ENCODE data around the gene SP140.

SP140 gene

GRCh38 chr2:230230087-230230486 is 4.6 kb downstream of the SP140 start:
- H3K4me1 ChIP-seq (ENCODE audit: control insufficient read depth, insufficient read depth, low read length), result peaks cover 4% of the 10 kb centered on the region
- no peak overlapping the region for H3K9ac ChIP-seq (ENCODE audit: low read depth, low read length)
- no peaks in the 10 kb centered on the region for H3K9me3 ChIP-seq (ENCODE audit: control insufficient read depth, insufficient read depth, low read length)
- H3K36me3 ChIP-seq (ENCODE audit: control insufficient read depth, insufficient read depth, low read length), result no peaks in the 10 kb centered on the region
- H3K27me3 ChIP-seq (ENCODE audit: control insufficient read depth, insufficient read depth, low read length), result no peaks in the 10 kb centered on the region
- no peak overlapping the region for H3K4me3 ChIP-seq (ENCODE audit: low read depth, low read length)

DNA sequence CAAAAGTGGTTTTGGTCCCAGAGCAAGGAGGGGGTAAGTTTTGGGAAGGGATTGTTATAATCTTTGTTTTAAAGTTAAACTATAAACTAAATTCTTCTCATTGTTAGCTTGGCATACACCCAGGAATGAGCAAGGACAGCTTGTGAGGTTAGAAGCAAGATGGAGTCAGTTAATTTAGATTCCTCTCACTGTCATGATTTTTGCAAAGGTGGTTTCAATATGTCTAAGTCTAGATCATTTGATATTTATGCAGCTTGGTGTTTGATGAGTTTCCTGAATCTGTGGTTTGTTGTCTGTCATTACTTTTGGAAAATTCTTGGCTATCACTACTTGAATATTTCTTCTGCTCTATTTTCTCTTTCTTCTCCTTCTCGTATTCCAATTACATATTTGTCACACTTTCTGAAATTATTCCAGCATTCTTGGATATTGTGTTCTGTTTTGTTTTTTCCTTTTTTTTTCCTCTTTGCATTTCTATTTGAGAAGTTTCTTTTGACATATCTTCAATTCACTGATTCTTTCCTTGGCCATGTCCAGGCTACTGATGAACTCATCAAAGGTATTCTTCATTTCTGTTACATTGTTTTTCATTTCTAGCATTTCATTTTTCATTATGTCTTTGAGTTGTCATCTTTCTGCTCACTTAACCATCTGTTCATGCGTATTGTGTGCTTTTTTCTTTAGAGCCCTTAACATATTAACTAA is 5.1 kb downstream of the SP140 start:
- peaks cover 4% of the 10 kb centered on the region for H3K4me1 ChIP-seq (ENCODE audit: control insufficient read depth, insufficient read depth, low read length)
- no peak overlapping the region for H3K4me3 ChIP-seq (ENCODE audit: low read depth, low read length)
- H3K36me3 ChIP-seq (ENCODE audit: control insufficient read depth, insufficient read depth, low read length), result no peaks in the 10 kb centered on the region
- no peaks in the 10 kb centered on the region for H3K9me3 ChIP-seq (ENCODE audit: control insufficient read depth, insufficient read depth, low read length)
- no peak overlapping the region for H3K9ac ChIP-seq (ENCODE audit: low read depth, low read length)
- no peaks in the 10 kb centered on the region for H3K27me3 ChIP-seq (ENCODE audit: control insufficient read depth, insufficient read depth, low read length)

- Histone ChIP-seq H3K36me3 (ENCODE audit: control insufficient read depth, insufficient read depth, low read length) (no peaks in the 10 kb centered on the region), H3K9ac (ENCODE audit: low read depth, low read length) (no peak overlapping the region), H3K27me3 (ENCODE audit: control insufficient read depth, insufficient read depth, low read length) (no peaks in the 10 kb centered on the region), H3K4me3 (ENCODE audit: low read depth, low read length) (no peak overlapping the region), H3K9me3 (ENCODE audit: control insufficient read depth, insufficient read depth, low read length) (no peaks in the 10 kb centered on the region), H3K4me1 (ENCODE audit: control insufficient read depth, insufficient read depth, low read length) (peaks cover 4% of the 10 kb centered on the region)
Measured at GRCh38 chr2:230231251-230231650, 5.7 kb downstream of the SP140 start.

- Histone ChIP-seq H3K9ac (ENCODE audit: low read depth, low read length) (no peak overlapping the region), H3K9me3 (ENCODE audit: control insufficient read depth, insufficient read depth, low read length) (no peaks in the 10 kb centered on the region), H3K4me1 (ENCODE audit: control insufficient read depth, insufficient read depth, low read length) (peaks cover 4% of the 10 kb centered on the region), H3K27me3 (ENCODE audit: control insufficient read depth, insufficient read depth, low read length) (no peaks in the 10 kb centered on the region), H3K36me3 (ENCODE audit: control insufficient read depth, insufficient read depth, low read length) (no peaks in the 10 kb centered on the region), H3K4me3 (ENCODE audit: low read depth, low read length) (no peak overlapping the region)
Measured at GRCh38 chr2:230234122-230234722, 8.7 kb downstream of the SP140 start.

GRCh38 chr2:230234845-230235244 is 9.3 kb downstream of the SP140 start:
- H3K36me3 ChIP-seq (ENCODE audit: control insufficient read depth, insufficient read depth, low read length), result no peaks in the 10 kb centered on the region
- H3K9me3 ChIP-seq (ENCODE audit: control insufficient read depth, insufficient read depth, low read length), result no peaks in the 10 kb centered on the region
- no peak overlapping the region for H3K9ac ChIP-seq (ENCODE audit: low read depth, low read length)
- peaks cover 4% of the 10 kb centered on the region for H3K4me1 ChIP-seq (ENCODE audit: control insufficient read depth, insufficient read depth, low read length)
- no peak overlapping the region for H3K4me3 ChIP-seq (ENCODE audit: low read depth, low read length)
- H3K27me3 ChIP-seq (ENCODE audit: control insufficient read depth, insufficient read depth, low read length), result no peaks in the 10 kb centered on the region

DNA sequence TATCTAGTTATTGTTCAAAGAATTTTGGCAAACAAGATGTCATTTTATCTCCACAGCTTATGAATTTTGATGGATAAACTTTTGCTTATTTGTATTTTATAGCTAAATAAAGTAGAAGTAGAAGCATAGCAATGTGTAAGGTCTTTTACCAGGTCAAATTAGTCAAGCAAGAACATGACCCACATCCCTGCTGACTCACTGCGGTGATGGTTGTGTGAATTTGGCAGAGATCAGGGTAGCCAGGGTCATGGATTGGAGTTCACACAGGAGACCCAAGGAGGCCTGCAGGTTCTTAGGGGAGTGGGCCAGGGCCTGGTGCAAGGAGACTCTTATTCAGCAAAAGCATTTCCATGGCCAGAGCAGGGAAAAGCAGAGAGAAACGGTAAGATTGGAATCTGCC is 18.7 kb downstream of the SP140 start:
- no peak overlapping the region for H3K9ac ChIP-seq (ENCODE audit: low read depth, low read length)
- no peak overlapping the region for H3K4me3 ChIP-seq (ENCODE audit: low read depth, low read length)
- H3K4me1 ChIP-seq (ENCODE audit: control insufficient read depth, insufficient read depth, low read length), result no peaks in the 10 kb centered on the region
- no peaks in the 10 kb centered on the region for H3K36me3 ChIP-seq (ENCODE audit: control insufficient read depth, insufficient read depth, low read length)
- no peaks in the 10 kb centered on the region for H3K27me3 ChIP-seq (ENCODE audit: control insufficient read depth, insufficient read depth, low read length)
- no peaks in the 10 kb centered on the region for H3K9me3 ChIP-seq (ENCODE audit: control insufficient read depth, insufficient read depth, low read length)

- H3K36me3 ChIP-seq (ENCODE audit: control insufficient read depth, insufficient read depth, low read length), result no peaks in the 10 kb centered on the region
- no peak overlapping the region for H3K9ac ChIP-seq (ENCODE audit: low read depth, low read length)
- no peaks in the 10 kb centered on the region for H3K9me3 ChIP-seq (ENCODE audit: control insufficient read depth, insufficient read depth, low read length)
- no peaks in the 10 kb centered on the region for H3K27me3 ChIP-seq (ENCODE audit: control insufficient read depth, insufficient read depth, low read length)
- no peaks in the 10 kb centered on the region for H3K4me1 ChIP-seq (ENCODE audit: control insufficient read depth, insufficient read depth, low read length)
- H3K4me3 ChIP-seq (ENCODE audit: low read depth, low read length), result no peak overlapping the region
Measured at GRCh38 chr2:230246206-230246605, 20.7 kb downstream of the SP140 start.

DNA sequence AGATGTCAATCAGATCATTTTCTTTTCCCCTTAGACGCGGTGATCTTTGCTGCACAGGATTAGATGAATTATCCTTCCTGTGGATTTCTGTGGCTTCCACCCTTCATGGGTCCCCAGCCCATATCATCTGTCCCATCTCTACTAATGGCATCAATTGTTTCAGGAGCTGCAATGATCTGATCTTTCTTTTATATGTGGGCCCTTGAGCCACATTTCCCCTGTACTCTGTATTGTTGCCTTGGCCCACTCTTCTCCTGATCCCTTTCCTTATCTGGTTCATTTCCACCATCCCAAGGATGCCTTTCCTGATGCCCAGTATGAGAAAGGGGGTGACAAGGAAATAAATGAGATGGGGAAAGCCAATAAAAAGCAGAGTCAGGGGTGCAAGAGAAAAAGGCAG is 24.7 kb downstream of the SP140 start:
- no peaks in the 10 kb centered on the region for H3K4me1 ChIP-seq (ENCODE audit: control insufficient read depth, insufficient read depth, low read length)
- H3K27me3 ChIP-seq (ENCODE audit: control insufficient read depth, insufficient read depth, low read length), result no peaks in the 10 kb centered on the region
- H3K9me3 ChIP-seq (ENCODE audit: control insufficient read depth, insufficient read depth, low read length), result no peaks in the 10 kb centered on the region
- H3K9ac ChIP-seq (ENCODE audit: low read depth, low read length), result no peak overlapping the region
- no peaks in the 10 kb centered on the region for H3K36me3 ChIP-seq (ENCODE audit: control insufficient read depth, insufficient read depth, low read length)
- H3K4me3 ChIP-seq (ENCODE audit: low read depth, low read length), result no peak overlapping the region

DNA sequence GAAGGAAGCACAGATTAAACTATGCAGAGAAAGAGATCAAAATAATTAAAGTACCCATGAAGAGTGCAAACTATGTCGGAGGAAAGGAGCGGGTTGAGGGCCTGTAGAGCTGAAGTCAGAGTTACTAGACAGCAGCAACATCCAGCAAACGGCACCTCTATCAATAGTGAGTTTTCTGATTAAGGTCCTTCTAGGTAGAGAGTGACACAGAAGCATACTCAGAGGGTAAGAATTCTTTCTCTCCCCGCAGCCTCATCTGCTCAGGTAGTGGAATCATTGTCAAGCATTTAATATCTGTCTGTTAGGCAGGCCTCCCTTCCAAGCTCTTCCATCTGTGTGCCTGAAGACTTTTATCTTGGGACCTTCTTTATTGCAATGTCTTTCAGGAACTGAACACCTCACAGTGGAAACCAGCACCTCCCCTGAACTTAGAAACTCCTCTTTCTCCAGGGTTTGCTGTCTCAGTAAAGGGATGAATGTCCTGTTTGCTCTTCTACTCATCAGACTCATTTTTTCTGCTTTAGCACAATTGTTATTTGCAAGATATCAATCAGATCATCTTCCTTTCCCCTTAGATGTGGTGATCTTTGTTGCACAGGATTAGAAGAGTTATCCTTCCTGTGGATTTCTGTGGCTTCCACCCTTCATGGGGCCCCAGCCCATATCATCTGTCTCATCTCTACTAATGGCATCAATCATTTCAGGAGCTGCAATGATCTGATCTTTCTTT is 28.8 kb downstream of the SP140 start:
- H3K9me3 ChIP-seq (ENCODE audit: control insufficient read depth, insufficient read depth, low read length), result no peaks in the 10 kb centered on the region
- no peak overlapping the region for H3K4me3 ChIP-seq (ENCODE audit: low read depth, low read length)
- no peaks in the 10 kb centered on the region for H3K4me1 ChIP-seq (ENCODE audit: control insufficient read depth, insufficient read depth, low read length)
- no peaks in the 10 kb centered on the region for H3K36me3 ChIP-seq (ENCODE audit: control insufficient read depth, insufficient read depth, low read length)
- H3K27me3 ChIP-seq (ENCODE audit: control insufficient read depth, insufficient read depth, low read length), result no peaks in the 10 kb centered on the region
- H3K9ac ChIP-seq (ENCODE audit: low read depth, low read length), result no peak overlapping the region

DNA sequence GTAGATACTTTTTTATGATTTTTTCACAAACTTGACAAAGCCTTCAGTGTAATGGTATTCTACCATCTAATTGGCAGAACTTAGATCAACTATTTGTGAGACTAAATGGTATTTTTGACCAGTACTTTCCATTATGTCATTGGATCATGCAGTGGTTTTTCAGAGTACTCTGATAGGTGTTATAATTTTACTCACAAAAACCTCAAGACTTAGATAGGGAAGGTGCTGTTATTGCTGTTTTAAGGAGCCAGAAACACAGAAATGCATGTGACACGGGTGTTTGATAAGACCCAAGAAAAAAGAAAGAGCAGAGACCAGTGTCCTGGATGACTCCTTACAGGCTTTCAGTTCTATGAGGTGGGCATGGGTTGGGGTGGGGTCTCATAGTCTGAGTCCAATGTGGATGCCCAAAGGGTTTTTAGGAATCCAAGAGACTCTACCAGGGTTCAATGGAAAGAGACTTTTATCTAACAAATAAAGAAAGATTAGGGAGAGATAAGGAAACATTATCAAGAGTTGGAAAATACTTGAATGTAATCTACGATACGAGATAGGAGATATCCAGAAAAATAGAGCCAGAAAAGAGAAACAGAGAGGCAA is 31.3 kb downstream of the SP140 start:
- no peak overlapping the region for H3K9ac ChIP-seq (ENCODE audit: low read depth, low read length)
- no peak overlapping the region for H3K4me3 ChIP-seq (ENCODE audit: low read depth, low read length)
- no peaks in the 10 kb centered on the region for H3K36me3 ChIP-seq (ENCODE audit: control insufficient read depth, insufficient read depth, low read length)
- H3K27me3 ChIP-seq (ENCODE audit: control insufficient read depth, insufficient read depth, low read length), result no peaks in the 10 kb centered on the region
- H3K4me1 ChIP-seq (ENCODE audit: control insufficient read depth, insufficient read depth, low read length), result no peaks in the 10 kb centered on the region
- no peaks in the 10 kb centered on the region for H3K9me3 ChIP-seq (ENCODE audit: control insufficient read depth, insufficient read depth, low read length)

DNA sequence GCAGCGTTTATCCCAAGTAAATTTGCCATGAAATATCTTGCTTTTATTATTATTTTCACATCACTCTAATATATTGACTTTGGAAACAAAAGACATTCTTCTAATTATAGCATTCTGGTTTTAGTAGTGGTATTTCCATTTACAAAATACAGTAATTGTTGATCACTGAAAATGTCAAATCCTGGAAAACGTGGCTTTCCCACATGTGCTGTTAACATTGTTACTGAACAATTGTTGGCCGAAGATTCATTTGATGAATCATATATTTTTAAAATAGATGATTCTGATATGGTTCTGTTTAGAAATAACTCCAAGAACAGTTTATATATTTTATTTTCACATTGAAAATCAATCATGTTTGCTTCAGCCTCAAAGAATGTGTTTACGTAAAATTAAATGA is 32.9 kb downstream of the SP140 start:
- Histone ChIP-seq H3K9me3 (ENCODE audit: control insufficient read depth, insufficient read depth, low read length) (no peaks in the 10 kb centered on the region), H3K4me3 (ENCODE audit: low read depth, low read length) (no peak overlapping the region), H3K9ac (ENCODE audit: low read depth, low read length) (no peak overlapping the region), H3K27me3 (ENCODE audit: control insufficient read depth, insufficient read depth, low read length) (no peaks in the 10 kb centered on the region), H3K4me1 (ENCODE audit: control insufficient read depth, insufficient read depth, low read length) (no peaks in the 10 kb centered on the region), H3K36me3 (ENCODE audit: control insufficient read depth, insufficient read depth, low read length) (no peaks in the 10 kb centered on the region)

DNA sequence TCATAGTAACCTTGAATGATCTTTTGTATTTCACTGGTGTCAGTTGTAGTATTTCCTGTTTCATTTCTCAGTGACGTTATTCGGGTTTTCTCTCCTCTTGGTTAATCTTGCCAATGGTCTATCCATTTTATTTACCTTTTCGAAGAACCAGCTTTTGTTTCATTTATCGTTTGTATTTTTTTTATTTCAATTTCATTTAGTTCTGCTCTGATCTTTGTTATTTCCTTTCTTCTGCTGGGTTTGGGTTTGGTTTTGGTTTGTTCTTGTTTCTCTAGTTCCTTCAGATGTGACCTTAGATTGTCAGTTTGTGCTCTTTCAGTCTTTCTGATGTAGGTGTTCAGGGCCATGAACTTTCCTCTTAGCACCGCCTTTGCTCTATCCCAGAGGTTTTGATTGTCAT is 36.7 kb downstream of the SP140 start:
- H3K4me3 ChIP-seq (ENCODE audit: low read depth, low read length), result no peak overlapping the region
- no peaks in the 10 kb centered on the region for H3K4me1 ChIP-seq (ENCODE audit: control insufficient read depth, insufficient read depth, low read length)

More for the DNA sequence above, 36.7 kb downstream of the SP140 start:
- Histone ChIP-seq H3K36me3 (ENCODE audit: control insufficient read depth, insufficient read depth, low read length) (no peaks in the 10 kb centered on the region), H3K27me3 (ENCODE audit: control insufficient read depth, insufficient read depth, low read length) (no peaks in the 10 kb centered on the region), H3K9me3 (ENCODE audit: control insufficient read depth, insufficient read depth, low read length) (no peaks in the 10 kb centered on the region), H3K9ac (ENCODE audit: low read depth, low read length) (no peak overlapping the region)
